Fibroblast of the aortic adventitia (primary cell): ENCODE data around the gene EPB41L2. TPM values are rescaled to one million over a fixed set of nuclear protein-coding genes. Genes with fewer than 3 reads are reported as not detected.
"Not testable (repeated sequence)": the region's sequence is repeated elsewhere in the genome, so short reads cannot be mapped to it uniquely, and the experiment has no call there.

Experiments used
- DNase-seq: peaks from one replicate; pipeline ENCODE4 v3.0.0-alpha.2; 2010; ENCODE audit warnings: low read depth
- H3K4me3 ChIP-seq: 2 replicates; pipeline ENCODE4 v1.5.1; 2011; ENCODE audit warnings: low read depth, mild to moderate bottlenecking, control low read depth, low read length, moderate library complexity
- CTCF ChIP-seq: IDR thresholded peaks from 2 replicates; pipeline ENCODE4 v1.5.1; 2011; ENCODE audit warnings: mild to moderate bottlenecking, low read length, control low read depth, inconsistent platforms; ENCODE audit not compliant: insufficient read depth
- total RNA-seq: library from RNA; depleted of rRNA; stranded (reverse); fragments of >200 nt; gene quantifications from 2 replicates; pipeline ENCODE4 v1.2.3, GENCODE V29; 2012; ENCODE audit warnings: low replicate concordance

EPB41L2 gene
- total RNA-seq, 1 donor, result 117 TPM

- TF ChIP-seq CTCF, result no peak
- no peak overlapping the region for H3K4me3 ChIP-seq
- DNase-seq, result no peak
These were observed 69.7 kb downstream of the EPB41L2 start for GRCh38 chr6:130993292-130993765.

DNA sequence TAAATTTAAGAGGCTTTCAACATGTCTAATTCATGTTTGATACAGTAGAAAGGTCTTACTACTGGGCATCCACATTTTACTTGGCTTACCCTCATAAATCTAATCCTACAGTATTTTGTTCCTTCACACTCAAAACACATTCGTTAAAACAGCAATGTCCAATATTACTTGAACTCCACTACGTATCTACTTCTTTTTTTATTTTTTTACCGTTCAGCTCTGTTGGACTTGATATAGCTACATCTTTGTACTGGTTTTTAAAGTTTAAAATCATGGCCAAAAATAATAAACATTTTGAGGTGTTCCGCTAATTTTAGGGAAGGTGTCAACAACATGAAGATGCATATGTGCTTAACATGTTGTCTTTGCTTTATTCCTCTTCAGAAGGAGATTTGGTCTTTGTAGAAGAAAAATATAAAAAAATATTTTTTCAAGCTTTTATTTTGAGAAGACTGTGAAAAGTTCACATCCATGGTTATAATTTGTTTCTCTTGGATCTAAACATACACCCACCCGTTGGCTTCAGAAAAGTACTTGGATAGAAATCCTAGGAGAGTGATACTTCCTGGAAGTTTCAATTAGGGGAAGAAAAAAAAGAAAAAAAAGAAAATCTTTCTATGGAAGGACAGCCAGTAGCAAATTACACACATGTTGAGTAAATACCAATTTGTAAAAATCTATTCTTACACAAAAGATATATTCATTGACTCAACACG is 71.5 kb downstream of the EPB41L2 start:
- peak; percentile 44 for DNase-seq
- H3K4me3 ChIP-seq, result no peak overlapping the region
- no peak for TF ChIP-seq CTCF

DNA sequence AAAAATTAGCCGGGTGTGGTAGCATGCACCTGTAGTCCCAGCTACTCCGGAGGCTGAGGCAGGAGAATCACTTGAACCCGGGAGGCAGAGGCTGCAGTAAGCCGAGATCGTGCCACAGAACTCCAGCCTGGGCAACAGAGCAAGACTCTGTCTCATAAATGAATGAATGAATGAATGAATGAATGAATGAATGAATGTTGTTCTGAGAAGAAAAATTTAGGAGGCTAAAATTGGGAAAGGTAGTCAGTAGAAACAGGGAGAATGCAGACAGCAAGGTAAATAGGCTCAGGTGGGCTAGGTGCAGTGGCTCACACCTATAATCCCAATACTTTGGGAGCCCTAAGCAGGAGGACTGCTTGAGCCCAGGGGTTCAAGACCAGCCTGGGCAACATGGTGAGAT is 75.5 kb downstream of the EPB41L2 start:
- H3K4me3 ChIP-seq, DNase-seq: not testable (repeated sequence)

GRCh38 chr6:130985115-130985514 is 77.9 kb downstream of the EPB41L2 start:
- H3K4me3 ChIP-seq, result no peak overlapping the region
- TF ChIP-seq CTCF, result no peak
- no peak for DNase-seq

GRCh38 chr6:130982941-130983456 is 80.0 kb downstream of the EPB41L2 start:
- DNase-seq, result no peak
- H3K4me3 ChIP-seq, result no peak overlapping the region
- no peak for TF ChIP-seq CTCF

DNA sequence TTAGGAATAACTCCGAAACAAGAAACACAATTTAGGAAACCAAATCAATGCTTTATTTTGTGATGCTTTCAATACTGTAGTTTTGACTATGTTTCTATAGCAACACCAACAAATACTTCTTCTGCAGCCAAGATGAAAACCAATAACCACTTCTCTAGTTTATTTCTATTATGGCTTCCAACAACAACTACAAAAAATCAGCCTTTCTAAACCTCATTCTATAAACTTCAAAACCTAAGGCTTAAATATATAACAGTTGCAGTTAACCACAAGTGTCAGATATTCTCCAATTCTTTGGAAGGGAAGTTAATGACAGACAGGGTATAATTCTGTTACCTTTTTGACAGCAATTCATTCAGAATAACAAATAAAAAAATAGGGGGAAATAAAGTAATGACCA is 80.9 kb downstream of the EPB41L2 start:
- TF ChIP-seq CTCF, result no peak
- no peak overlapping the region for H3K4me3 ChIP-seq
- DNase-seq, result no peak

DNA sequence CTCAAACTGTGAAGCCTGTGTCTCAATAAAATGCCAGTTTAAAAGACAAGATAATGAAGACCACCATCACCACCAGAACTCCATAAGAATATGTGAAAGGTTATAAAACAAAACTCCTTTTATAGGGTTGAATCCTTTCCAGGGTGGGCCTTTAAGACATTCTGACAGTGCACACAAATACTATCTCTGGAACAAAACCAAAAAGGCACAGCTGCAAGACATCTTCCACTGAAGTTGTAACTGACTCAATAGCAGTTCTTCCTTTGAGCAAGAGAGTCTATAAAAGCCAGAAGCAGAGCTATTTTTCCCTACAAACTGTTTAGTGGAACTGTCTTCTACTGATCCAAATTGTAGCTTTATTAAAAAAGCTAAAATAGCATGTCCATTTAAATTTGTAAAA is 81.6 kb downstream of the EPB41L2 start:
- H3K4me3 ChIP-seq, result no peak overlapping the region
- no peak for TF ChIP-seq CTCF
- DNase-seq, result peak; percentile 90
